HepG2 (cell line): ENCODE data around the gene TAF6. TPM values are rescaled to one million over a fixed set of nuclear protein-coding genes. Genes with fewer than 3 reads are reported as not detected.

ENCODE experiments used
- DMAP1 ChIP-seq: IDR thresholded peaks from 2 replicates; pipeline ENCODE4 v1.6.1; 2016
- ELF4 ChIP-seq: sonication (generic); formaldehyde crosslinking; IDR thresholded peaks from 2 replicates; pipeline ENCODE4 v1.5.0; 2020; ENCODE audit warnings: missing genetic modification reagents, mild to moderate bottlenecking, moderate library complexity, borderline replicate concordance
- HNRNPLL ChIP-seq: fragments of 200-400 bp; formaldehyde crosslinking; IDR thresholded peaks from 2 replicates; pipeline ENCODE4 v1.6.1; 2017; ENCODE audit warnings: mild to moderate bottlenecking, low read depth, low read length; ENCODE audit not compliant: poor library complexity, severe bottlenecking
- IRX3 ChIP-seq: sonication (generic); formaldehyde crosslinking; IDR thresholded peaks from 2 replicates; pipeline ENCODE4 v1.8.1; 2023; ENCODE audit warnings: mild to moderate bottlenecking, low read depth, missing genetic modification reagents, borderline replicate concordance
- KLF15 ChIP-seq: sonication (generic); formaldehyde crosslinking; IDR thresholded peaks from 2 replicates; pipeline ENCODE4 v1.8.1; 2023; ENCODE audit warnings: borderline replicate concordance, mild to moderate bottlenecking, inconsistent platforms, missing genetic modification reagents, mixed read lengths
- MTF2 ChIP-seq: sonication (generic); formaldehyde crosslinking; IDR thresholded peaks from 2 replicates; pipeline ENCODE4 v1.5.0; 2020; ENCODE audit warnings: missing genetic modification reagents, borderline replicate concordance
- MZF1 ChIP-seq: sonication (generic); formaldehyde crosslinking; IDR thresholded peaks from 2 replicates; pipeline ENCODE4 v1.8.1; 2023; ENCODE audit warnings: mild to moderate bottlenecking, missing genetic modification reagents, borderline replicate concordance
- NCOA2 ChIP-seq: sonication (generic); formaldehyde crosslinking; IDR thresholded peaks from 2 replicates; pipeline ENCODE4 v1.8.0; 2022; ENCODE audit warnings: inconsistent platforms
- NFE2 ChIP-seq: sonication (generic); formaldehyde crosslinking; IDR thresholded peaks from 2 replicates; pipeline ENCODE4 v1.4.0; 2020; ENCODE audit warnings: missing genetic modification reagents
- NKX3-1 ChIP-seq: sonication (generic); formaldehyde crosslinking; IDR thresholded peaks from 2 replicates; pipeline ENCODE4 v1.5.0; 2020; ENCODE audit warnings: missing genetic modification reagents
- ONECUT2 ChIP-seq: sonication (generic); formaldehyde crosslinking; IDR thresholded peaks from 2 replicates; pipeline ENCODE4 v1.4.0; 2020; ENCODE audit warnings: missing genetic modification reagents
- RFX5 ChIP-seq: IDR thresholded peaks from 2 replicates; pipeline ENCODE4 v1.6.1; 2011; ENCODE audit warnings: low read depth, low read length, improper control_type of control experiment
- SIN3B ChIP-seq: fragments of 150-350 bp; IDR thresholded peaks from 2 replicates; pipeline ENCODE4 v1.6.1; 2014; ENCODE audit warnings: low read length
- SMAD9 ChIP-seq: sonication (generic); formaldehyde crosslinking; IDR thresholded peaks from 2 replicates; pipeline ENCODE4 v1.5.1; 2020; ENCODE audit warnings: mild to moderate bottlenecking, missing genetic modification reagents
- SP140L ChIP-seq: sonication (generic); formaldehyde crosslinking; IDR thresholded peaks from 2 replicates; pipeline ENCODE4 v1.4.0; 2020; ENCODE audit warnings: missing genetic modification reagents, borderline replicate concordance
- ZBTB21 ChIP-seq: sonication (generic); formaldehyde crosslinking; IDR thresholded peaks from 2 replicates; pipeline ENCODE4 v1.4.0; 2020; ENCODE audit warnings: missing genetic modification reagents
- ZFP37 ChIP-seq: sonication (generic); formaldehyde crosslinking; IDR thresholded peaks from 2 replicates; pipeline ENCODE4 v1.4.0; 2020; ENCODE audit warnings: missing genetic modification reagents, borderline replicate concordance
- ZNF383 ChIP-seq: sonication (generic); formaldehyde crosslinking; IDR thresholded peaks from 2 replicates; pipeline ENCODE4 v1.4.0; 2020; ENCODE audit warnings: missing genetic modification reagents, mild to moderate bottlenecking, borderline replicate concordance
- ZSCAN25 ChIP-seq: sonication (generic); formaldehyde crosslinking; IDR thresholded peaks from 2 replicates; pipeline ENCODE4 v1.8.0; 2022; ENCODE audit warnings: mild to moderate bottlenecking, missing genetic modification reagents
- polyA plus RNA-seq, 8 experiments: library from polyadenylated mRNA; depleted of rRNA in 3 of 8; stranded (reverse) in 7 of 8; unstranded in 1 of 8; fragments of >200 nt; fragmentation: Illumina TruSeq in 4 of 8; extraction: Trizol in 4 of 8; gene quantifications; 2 replicates each; pipeline versions ENCODE4 v1.2.1 to v1.2.3, GENCODE V29; 2011 to 2016; ENCODE audit warnings: low read depth in 4 of 8, missing spikeins in 1 of 8, mixed read lengths in 1 of 8; ENCODE audit not compliant: insufficient read depth in 1 of 8
- total RNA-seq, 5 experiments: library from RNA; depleted of rRNA; stranded (reverse); fragments of >200 nt; fragmentation: Illumina TruSeq; extraction: Trizol; gene quantifications; 2 replicates each; pipeline ENCODE4 v1.2.3, GENCODE V29; 2016; ENCODE audit warnings: low read depth in 1 of 5
- TF ChIP-seq, protein P1 (sequence below): sonication (generic); formaldehyde crosslinking; IDR thresholded peaks from 2 replicates; pipeline ENCODE4 v1.8.0; 2023; ENCODE audit warnings: mild to moderate bottlenecking, missing genetic modification reagents
- TF ChIP-seq, protein P2 (sequence below): sonication (generic); formaldehyde crosslinking; IDR thresholded peaks from 2 replicates; pipeline ENCODE4 v1.9.0; 2021; ENCODE audit warnings: missing genetic modification reagents, borderline replicate concordance
- TF ChIP-seq, protein P3 (sequence below): sonication (generic); formaldehyde crosslinking; IDR thresholded peaks from 2 replicates; pipeline ENCODE4 v1.8.1; 2022; ENCODE audit warnings: low read depth, mild to moderate bottlenecking, missing genetic modification reagents

TAF6 gene
- total and polyA plus RNA-seq, 2 of the 13 experiments (the other 11 are each of a cell fraction or from before 2014, with no cell fraction given) = 12.9 to 18.8 TPM

DNA sequence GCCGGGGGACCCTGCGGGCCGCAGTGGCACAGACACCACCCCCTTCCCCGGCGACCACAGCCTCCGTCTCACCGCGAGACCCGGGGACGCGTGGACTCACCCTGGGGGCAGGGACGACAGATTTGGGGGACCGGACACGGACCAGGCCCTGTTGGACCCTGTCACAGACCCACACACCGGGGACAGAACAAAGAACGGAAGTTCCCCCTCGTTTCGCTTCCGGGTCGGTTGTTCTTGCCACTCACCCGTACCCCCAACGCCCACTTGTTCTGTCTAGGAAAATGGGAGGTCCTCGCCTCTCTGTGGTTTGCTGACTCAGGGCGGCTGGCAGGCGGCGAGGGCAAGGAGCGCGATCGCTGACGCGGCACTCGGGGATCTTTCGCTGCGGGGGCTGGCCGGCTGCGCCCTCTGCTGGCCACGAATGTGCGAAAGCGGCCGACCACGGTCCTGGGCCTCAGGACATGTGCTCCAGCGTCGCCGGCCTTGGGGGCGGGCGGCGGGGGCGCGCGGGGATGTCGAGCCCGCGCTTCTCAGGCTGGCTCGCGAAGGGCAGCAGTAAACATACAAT, 37.5 kb downstream of the TAF6 start, which contains the start of gene ZNF3 (continued):
- TF ChIP-seq, protein P1, sequence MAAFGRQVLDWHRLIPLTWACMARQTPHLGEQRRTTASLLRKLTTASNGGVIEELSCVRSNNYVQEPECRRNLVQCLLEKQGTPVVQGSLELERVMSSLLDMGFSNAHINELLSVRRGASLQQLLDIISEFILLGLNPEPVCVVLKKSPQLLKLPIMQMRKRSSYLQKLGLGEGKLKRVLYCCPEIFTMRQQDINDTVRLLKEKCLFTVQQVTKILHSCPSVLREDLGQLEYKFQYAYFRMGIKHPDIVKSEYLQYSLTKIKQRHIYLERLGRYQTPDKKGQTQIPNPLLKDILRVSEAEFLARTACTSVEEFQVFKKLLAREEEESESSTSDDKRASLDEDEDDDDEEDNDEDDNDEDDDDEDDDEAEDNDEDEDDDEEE (CRISPR knock-in tag) = peak; percentile 86
- TF ChIP-seq NFE2 (peak; percentile 87), ONECUT2 (no peak), MTF2 (no peak), SP140L (CRISPR knock-in tag) (no peak; the same call in 1 of the 2 replicates), MZF1 (no peak), ZBTB21 (CRISPR knock-in tag) (no peak; the same call in 1 of the 2 replicates), DMAP1 (peak; percentile 99), RFX5 (peak; percentile 75; the same call in 1 of the 2 replicates), ELF4 (CRISPR knock-in tag) (0 out of 2 replicates have a peak, but pooled peaks have one; percentile 29), ZSCAN25 (CRISPR knock-in tag) (no peak; the same call in none of the 2 replicates), IRX3 (peak; percentile 93), SMAD9 (no peak), HNRNPLL (peak; percentile 42), ZNF383 (no peak; the same call in 1 of the 2 replicates), ZFP37 (no peak), SIN3B (peak; percentile 76), NCOA2 (peak; percentile 60), NKX3-1 (CRISPR knock-in tag) (peak; percentile 46; the same call in 1 of the 2 replicates), KLF15 (CRISPR knock-in tag) (peak; percentile 74; the same call in 1 of the 2 replicates)
- TF ChIP-seq, protein P2, sequence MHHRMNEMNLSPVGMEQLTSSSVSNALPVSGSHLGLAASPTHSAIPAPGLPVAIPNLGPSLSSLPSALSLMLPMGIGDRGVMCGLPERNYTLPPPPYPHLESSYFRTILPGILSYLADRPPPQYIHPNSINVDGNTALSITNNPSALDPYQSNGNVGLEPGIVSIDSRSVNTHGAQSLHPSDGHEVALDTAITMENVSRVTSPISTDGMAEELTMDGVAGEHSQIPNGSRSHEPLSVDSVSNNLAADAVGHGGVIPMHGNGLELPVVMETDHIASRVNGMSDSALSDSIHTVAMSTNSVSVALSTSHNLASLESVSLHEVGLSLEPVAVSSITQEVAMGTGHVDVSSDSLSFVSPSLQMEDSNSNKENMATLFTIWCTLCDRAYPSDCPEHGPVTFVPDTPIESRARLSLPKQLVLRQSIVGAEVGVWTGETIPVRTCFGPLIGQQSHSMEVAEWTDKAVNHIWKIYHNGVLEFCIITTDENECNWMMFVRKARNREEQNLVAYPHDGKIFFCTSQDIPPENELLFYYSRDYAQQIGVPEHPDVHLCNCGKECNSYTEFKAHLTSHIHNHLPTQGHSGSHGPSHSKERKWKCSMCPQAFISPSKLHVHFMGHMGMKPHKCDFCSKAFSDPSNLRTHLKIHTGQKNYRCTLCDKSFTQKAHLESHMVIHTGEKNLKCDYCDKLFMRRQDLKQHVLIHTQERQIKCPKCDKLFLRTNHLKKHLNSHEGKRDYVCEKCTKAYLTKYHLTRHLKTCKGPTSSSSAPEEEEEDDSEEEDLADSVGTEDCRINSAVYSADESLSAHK (CRISPR knock-in tag) = no peak
- TF ChIP-seq, protein P3, sequence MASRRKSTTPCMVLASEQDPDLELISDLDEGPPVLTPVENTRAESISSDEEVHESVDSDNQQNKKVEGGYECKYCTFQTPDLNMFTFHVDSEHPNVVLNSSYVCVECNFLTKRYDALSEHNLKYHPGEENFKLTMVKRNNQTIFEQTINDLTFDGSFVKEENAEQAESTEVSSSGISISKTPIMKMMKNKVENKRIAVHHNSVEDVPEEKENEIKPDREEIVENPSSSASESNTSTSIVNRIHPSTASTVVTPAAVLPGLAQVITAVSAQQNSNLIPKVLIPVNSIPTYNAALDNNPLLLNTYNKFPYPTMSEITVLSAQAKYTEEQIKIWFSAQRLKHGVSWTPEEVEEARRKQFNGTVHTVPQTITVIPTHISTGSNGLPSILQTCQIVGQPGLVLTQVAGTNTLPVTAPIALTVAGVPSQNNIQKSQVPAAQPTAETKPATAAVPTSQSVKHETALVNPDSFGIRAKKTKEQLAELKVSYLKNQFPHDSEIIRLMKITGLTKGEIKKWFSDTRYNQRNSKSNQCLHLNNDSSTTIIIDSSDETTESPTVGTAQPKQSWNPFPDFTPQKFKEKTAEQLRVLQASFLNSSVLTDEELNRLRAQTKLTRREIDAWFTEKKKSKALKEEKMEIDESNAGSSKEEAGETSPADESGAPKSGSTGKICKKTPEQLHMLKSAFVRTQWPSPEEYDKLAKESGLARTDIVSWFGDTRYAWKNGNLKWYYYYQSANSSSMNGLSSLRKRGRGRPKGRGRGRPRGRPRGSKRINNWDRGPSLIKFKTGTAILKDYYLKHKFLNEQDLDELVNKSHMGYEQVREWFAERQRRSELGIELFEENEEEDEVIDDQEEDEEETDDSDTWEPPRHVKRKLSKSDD (CRISPR knock-in tag) = no peak; the same call in 1 of the 2 replicates
